ENCODE measurements around the gene DPYD. TPM values are rescaled to one million over a fixed set of nuclear protein-coding genes. Genes with fewer than 3 reads are reported as not detected.

DPYD gene
- total RNA-seq, 1 donor from 2014 or later = 9.2 TPM

DNA sequence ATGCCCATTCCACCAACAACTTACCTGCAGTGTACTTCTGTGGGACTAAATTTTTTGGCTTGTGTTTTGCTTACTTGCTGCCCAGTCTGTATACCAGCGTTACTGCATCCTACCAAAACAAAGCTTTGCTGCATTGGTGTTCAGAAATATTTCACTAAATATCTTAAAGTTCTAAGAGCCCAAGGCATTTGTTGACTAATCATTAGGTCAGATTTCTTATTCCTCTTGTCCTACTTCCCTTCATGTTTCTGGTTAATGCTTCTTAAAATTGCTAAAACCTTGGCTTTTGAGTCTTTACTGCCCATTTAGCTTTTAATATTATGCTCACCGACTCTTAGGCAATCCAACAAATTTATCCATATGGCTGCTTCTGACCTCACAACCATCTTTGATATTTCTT lies 161.8 kb downstream of the DPYD start:
- Histone ChIP-seq H3K27ac (replicated peaks) (peak overlapping the region; percentile 38), H3K36me3 (no peaks in the 10 kb centered on the region), H3K4me1 (peaks cover 21% of the 10 kb centered on the region), H3K9me3 (replicated peaks) (peaks cover 10% of the 10 kb centered on the region), H3K27me3 (ENCODE audit: low read depth) (no peaks in the 10 kb centered on the region), H3K4me3 (no peak overlapping the region)
- no peak for DNase-seq
- no peak for TF ChIP-seq CTCF (IDR thresholded peaks at IDR 0.05; ENCODE audit: borderline replicate concordance)
- intact Hi-C loops (cut with micrococcal nuclease) = no loop called here

DNA sequence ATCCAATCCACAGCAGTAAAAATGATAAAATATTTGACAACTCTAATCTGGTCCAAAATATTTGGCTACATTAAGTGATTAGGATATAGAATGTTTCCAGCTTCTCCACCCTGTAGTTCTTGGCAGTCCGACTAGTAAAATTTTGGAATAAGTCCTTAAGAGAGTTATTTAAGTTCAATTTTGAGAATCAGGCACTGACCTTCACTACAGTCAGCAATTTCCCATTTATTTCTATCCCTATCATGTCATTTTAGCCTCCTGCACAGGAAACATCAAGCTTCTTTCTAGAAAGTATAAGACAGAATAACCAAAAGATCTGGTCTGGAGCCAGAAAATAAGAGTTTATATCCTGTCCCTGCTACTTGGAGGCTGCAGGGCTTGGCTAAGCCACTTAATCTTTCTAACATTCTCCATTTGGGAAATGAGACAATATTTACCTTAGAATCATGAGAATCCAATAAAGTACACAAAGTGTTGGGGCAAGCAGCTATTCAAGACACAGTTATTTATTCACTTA lies 162.2 kb downstream of the DPYD start:
- intact Hi-C loops (cut with micrococcal nuclease) = no loop called here
- H3K27me3 ChIP-seq (ENCODE audit: low read depth) = no peaks in the 10 kb centered on the region
- DNase-seq = no peak
- H3K27ac ChIP-seq (replicated peaks) = peak overlapping the region; percentile 38
- peaks cover 10% of the 10 kb centered on the region for H3K9me3 ChIP-seq (replicated peaks)
- peaks cover 21% of the 10 kb centered on the region for H3K4me1 ChIP-seq
- no peaks in the 10 kb centered on the region for H3K36me3 ChIP-seq
- TF ChIP-seq CTCF (IDR thresholded peaks at IDR 0.05; ENCODE audit: borderline replicate concordance) = no peak
- H3K4me3 ChIP-seq = no peak overlapping the region

DNA sequence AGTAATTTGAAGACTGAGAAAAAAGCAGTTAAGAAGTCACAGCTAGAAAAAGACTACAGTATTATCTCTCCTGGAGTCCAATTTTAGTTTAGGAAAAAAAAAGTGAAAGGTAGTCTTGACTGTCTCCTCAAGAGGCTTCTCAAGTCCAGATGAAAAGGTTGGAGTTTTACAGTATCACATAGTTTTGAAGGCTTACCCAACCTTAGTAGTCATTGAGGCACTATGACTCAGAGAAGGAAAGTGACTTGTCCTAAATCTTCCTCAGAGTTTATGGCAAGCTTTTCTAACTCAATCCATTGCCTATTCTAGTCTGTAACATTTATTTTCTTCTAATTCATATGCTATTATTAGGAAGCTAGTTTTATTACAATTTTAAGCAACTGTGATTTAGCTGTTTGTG lies 174.9 kb downstream of the DPYD start:
- DNase-seq = no peak
- Histone ChIP-seq H3K4me1 (no peaks in the 10 kb centered on the region), H3K27ac (replicated peaks) (no peak overlapping the region), H3K4me3 (no peak overlapping the region), H3K9me3 (replicated peaks) (no peaks in the 10 kb centered on the region), H3K27me3 (ENCODE audit: low read depth) (no peaks in the 10 kb centered on the region), H3K36me3 (no peaks in the 10 kb centered on the region)
- intact Hi-C loops (cut with micrococcal nuclease) = no loop called here
- no peak for TF ChIP-seq CTCF (IDR thresholded peaks at IDR 0.05; ENCODE audit: borderline replicate concordance)

DNA sequence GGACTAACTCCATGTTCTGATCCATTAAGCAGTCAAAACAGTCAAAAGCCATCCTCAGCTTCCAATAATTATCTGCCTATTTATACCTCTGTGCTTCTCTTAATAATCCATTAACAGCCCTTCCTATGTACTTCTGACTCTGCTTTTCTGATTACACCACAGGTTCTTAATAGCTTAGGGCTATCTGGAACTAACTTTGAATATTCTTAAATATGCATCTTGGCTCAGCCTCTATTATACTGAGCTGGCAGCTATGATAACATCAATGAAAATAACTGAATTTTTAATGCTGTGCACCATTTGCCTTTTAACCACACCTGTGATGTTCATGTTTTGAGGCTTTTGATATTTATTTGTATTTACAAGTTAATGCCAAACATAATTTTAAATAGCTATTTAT lies 175.9 kb downstream of the DPYD start:
- Histone ChIP-seq H3K27ac (replicated peaks) (no peak overlapping the region), H3K4me3 (no peak overlapping the region), H3K27me3 (ENCODE audit: low read depth) (no peaks in the 10 kb centered on the region), H3K9me3 (replicated peaks) (no peaks in the 10 kb centered on the region), H3K4me1 (no peaks in the 10 kb centered on the region), H3K36me3 (no peaks in the 10 kb centered on the region)
- no peak for DNase-seq
- intact Hi-C loops (cut with micrococcal nuclease) = no loop called here
- no peak for TF ChIP-seq CTCF (IDR thresholded peaks at IDR 0.05; ENCODE audit: borderline replicate concordance)

DNA sequence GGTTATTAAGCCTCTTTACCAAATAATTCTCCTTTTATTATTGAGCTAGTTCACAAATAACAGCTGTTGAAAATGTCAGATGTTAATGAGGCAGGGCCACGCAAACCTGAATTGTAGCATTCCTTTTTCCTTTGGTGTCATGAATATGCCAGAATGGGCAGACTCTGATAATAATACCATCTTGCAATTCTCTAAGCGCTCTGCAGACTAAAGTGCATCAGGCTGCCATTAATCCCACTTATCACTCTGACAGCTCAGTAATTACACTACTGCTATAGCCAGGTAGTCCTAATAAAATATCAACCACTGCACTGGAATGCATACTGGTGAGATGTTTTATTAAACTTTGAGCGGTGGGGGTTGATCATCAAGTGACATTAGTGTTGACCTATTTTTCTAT lies 177.7 kb downstream of the DPYD start:
- H3K36me3 ChIP-seq = no peaks in the 10 kb centered on the region
- no peaks in the 10 kb centered on the region for H3K4me1 ChIP-seq
- no peak overlapping the region for H3K27ac ChIP-seq (replicated peaks)
- intact Hi-C loops (cut with micrococcal nuclease) = no loop called here
- no peaks in the 10 kb centered on the region for H3K9me3 ChIP-seq (replicated peaks)
- no peak overlapping the region for H3K4me3 ChIP-seq
- DNase-seq = no peak
- H3K27me3 ChIP-seq (ENCODE audit: low read depth) = no peaks in the 10 kb centered on the region
- TF ChIP-seq CTCF (IDR thresholded peaks at IDR 0.05; ENCODE audit: borderline replicate concordance) = no peak

DNA sequence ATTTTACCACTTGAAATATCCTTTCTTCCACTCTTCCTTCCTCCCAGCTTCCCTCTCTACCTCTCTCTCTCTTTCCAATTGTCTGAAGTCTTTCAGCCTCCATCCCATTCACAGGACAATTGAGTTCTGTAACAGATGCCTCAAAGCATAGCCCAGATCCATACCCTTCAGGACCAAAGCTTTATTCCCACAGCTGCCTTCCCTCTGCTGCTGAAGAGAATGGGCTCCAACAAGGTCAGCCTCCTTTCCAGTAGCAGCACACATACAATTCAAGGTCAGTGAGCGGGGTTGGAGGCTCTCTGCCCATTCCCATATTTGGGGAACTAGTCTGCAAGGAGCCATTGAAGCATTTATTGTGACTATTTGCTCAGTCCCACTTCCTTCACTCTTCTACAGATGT lies 179.9 kb downstream of the DPYD start:
- no peaks in the 10 kb centered on the region for H3K36me3 ChIP-seq
- H3K27me3 ChIP-seq (ENCODE audit: low read depth) = no peaks in the 10 kb centered on the region
- H3K4me1 ChIP-seq = no peaks in the 10 kb centered on the region
- intact Hi-C loops (cut with micrococcal nuclease) = no loop called here
- no peak for DNase-seq
- TF ChIP-seq CTCF (IDR thresholded peaks at IDR 0.05; ENCODE audit: borderline replicate concordance) = no peak
- no peaks in the 10 kb centered on the region for H3K9me3 ChIP-seq (replicated peaks)
- no peak overlapping the region for H3K27ac ChIP-seq (replicated peaks)
- H3K4me3 ChIP-seq = no peak overlapping the region
